HG03095 (cell line): ENCODE data around the gene ITGA1.
"Not testable (repeated sequence)": the region's sequence is repeated elsewhere in the genome, so short reads cannot be mapped to it uniquely, and the experiment has no call there.

Experiments
- ATAC-seq: cut with Tn5 transposase; IDR thresholded peaks from one replicate; pipeline ENCODE4 v1.9.1; 2021; ENCODE audit warnings: moderate library complexity; ENCODE audit not compliant: unreplicated experiment

ITGA1 gene

GRCh38 chr5:52861368-52861767 is 73.7 kb downstream of the ITGA1 start:
- ATAC-seq: no peak

GRCh38 chr5:52863715-52864290 is 76.1 kb downstream of the ITGA1 start:
- ATAC-seq: no peak

- ATAC-seq: no peak
Observed at GRCh38 chr5:52864371-52864770, 76.7 kb downstream of the ITGA1 start.

GRCh38 chr5:52864884-52865283 is 77.2 kb downstream of the ITGA1 start:
- no peak for ATAC-seq

GRCh38 chr5:52865991-52866390 is 78.3 kb downstream of the ITGA1 start:
- ATAC-seq: not testable (repeated sequence)

- no peak for ATAC-seq
Observed at GRCh38 chr5:52867809-52868208, 80.1 kb downstream of the ITGA1 start.

GRCh38 chr5:52868417-52868816 is 80.7 kb downstream of the ITGA1 start:
- no peak for ATAC-seq

- no peak for ATAC-seq
Observed at GRCh38 chr5:52869391-52869790, 81.7 kb downstream of the ITGA1 start.

GRCh38 chr5:52870448-52870847 is 82.7 kb downstream of the ITGA1 start:
- ATAC-seq: no peak

- ATAC-seq: no peak
Observed at GRCh38 chr5:52875827-52876226, 88.1 kb downstream of the ITGA1 start.

- ATAC-seq: no peak
Observed at GRCh38 chr5:52876456-52876855, 88.7 kb downstream of the ITGA1 start.

GRCh38 chr5:52878656-52879055 is 90.9 kb downstream of the ITGA1 start:
- no peak for ATAC-seq

GRCh38 chr5:52880541-52880940 is 92.8 kb downstream of the ITGA1 start:
- no peak for ATAC-seq

GRCh38 chr5:52881468-52881867 is 93.8 kb downstream of the ITGA1 start:
- no peak for ATAC-seq

GRCh38 chr5:52883110-52883509 is 95.4 kb downstream of the ITGA1 start:
- ATAC-seq: no peak

- ATAC-seq: no peak
Observed at GRCh38 chr5:52884453-52884852, 96.7 kb downstream of the ITGA1 start.

GRCh38 chr5:52885614-52886013 is 97.9 kb downstream of the ITGA1 start:
- ATAC-seq: no peak

GRCh38 chr5:52886206-52886605 is 98.5 kb downstream of the ITGA1 start:
- ATAC-seq: no peak

- ATAC-seq: no peak
Observed at GRCh38 chr5:52887066-52887465, 99.3 kb downstream of the ITGA1 start.

- no peak for ATAC-seq
Observed at GRCh38 chr5:52888363-52888762, 100.6 kb downstream of the ITGA1 start.

GRCh38 chr5:52892242-52892878 is 104.6 kb downstream of the ITGA1 start:
- ATAC-seq: no peak

- no peak for ATAC-seq
Observed at GRCh38 chr5:52893105-52893504, 105.4 kb downstream of the ITGA1 start.

GRCh38 chr5:52893863-52894262 is 106.1 kb downstream of the ITGA1 start:
- ATAC-seq: no peak
